ENCODE measurements around the gene MEA1. TPM values are rescaled to one million over a fixed set of nuclear protein-coding genes. Genes with fewer than 3 reads are reported as not detected.

The MEA1 gene
- 51.4 TPM for total RNA-seq

DNA sequence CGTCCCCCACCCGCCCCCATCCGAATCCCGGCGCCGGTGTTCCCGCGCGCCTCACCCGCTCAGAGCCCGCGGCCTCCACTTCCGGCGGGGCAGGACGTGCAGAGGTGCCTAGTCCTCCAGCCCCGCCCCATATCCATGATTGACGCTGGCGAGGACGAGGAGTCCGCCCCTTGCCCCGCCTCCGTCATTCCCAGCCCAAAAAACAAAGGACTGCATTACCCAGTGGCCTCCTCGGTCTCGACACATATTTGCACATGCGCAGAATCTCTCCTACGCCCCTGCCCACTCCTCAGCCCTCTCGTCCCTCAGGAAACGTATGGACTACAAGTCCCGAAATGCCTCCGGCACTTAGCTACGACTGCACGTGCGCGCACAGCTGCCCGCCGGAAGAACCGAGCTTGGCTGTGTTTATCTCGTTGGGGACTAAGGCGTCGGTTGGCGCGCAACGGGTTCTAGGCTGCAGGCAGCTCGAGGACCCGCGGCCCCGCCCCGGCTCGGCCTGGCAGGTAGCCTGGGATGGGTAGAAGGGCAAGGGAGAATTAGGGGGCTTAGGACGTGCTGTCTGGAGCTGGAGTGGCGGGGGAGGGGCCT is at the start of gene MEA1, which contains the start of gene KLHDC3:
Gene MEA1, minus strand, starts transcription at position 104 of the 591 bp plus-strand sequence. CDS start 133 bp downstream, outside the sequence.
Gene KLHDC3, plus strand, starts transcription at position 407 of the 591 bp plus-strand sequence. CDS start 2,944 bp downstream, outside the sequence.

DNA sequence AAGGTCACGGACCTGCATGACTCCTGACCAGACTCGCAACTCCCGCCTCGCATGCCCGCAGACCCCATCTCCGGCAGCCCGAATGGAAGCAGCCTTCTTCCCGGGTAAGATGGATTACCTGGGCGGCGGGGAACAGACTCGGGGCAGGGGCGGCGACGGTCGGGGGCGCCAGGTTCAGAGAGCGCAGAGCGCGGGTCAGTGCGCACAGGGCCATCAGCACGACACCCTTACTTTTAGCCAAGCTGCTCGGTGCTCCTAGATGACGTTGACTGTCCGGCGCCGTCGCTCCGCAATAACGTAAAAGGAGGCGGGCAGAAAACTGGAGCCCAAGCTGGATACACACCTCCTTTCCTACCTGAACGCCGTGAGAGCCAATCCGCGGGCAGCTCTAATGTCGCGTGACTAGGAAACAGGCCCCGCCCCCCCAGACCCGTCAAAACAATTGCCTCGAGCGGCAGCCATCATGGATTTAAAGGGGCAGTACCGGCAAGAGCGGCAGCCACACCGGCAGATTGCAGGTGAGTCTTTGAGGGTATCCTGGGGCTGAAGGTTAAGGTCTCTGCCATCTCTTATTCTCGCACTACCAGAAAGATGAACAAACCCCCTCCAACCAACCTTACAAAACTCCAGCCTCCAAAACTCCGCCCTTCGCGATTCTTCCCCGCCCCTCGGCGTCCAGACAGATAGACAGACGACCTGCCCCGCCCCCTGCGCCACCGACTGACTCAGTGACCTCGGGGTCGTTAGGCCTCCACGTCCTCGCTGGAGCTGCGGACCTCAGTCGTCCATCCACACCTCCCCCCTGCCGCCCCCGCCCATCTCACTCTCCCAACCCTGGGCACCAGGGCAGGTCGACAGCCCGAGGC is 45.7 kb upstream of the MEA1 start, which contains the start of the genes KLC4 and MRPL2:
Gene KLC4, plus strand, starts transcription at position 464 of the 866 bp plus-strand sequence. CDS start 1,705 bp downstream, outside the sequence.
Gene MRPL2, minus strand, starts transcription at position 267 of the 866 bp plus-strand sequence. Its CDS starts 53 bp downstream, at position 214.

GRCh38 chr6:43053545-43054205 is 39.9 kb upstream of the MEA1 start, which contains the start of gene CUL7:
Gene CUL7 (minus strand): TSS chr6:43053851. CDS start chr6:43052788, 1,063 bp downstream.

GRCh38 chr6:43021270-43022047 is 7.7 kb upstream of the MEA1 start, which contains the start of gene RRP36:
Gene RRP36 (plus strand): TSS chr6:43021623. CDS start chr6:43021655, 32 bp downstream.

GRCh38 chr6:42984001-42984923 is 29.5 kb downstream of the MEA1 start, which contains the start of gene PPP2R5D:
Gene PPP2R5D (plus strand): TSS chr6:42984570. CDS start chr6:42984678, 108 bp downstream.

GRCh38 chr6:42978839-42979522 is 34.8 kb downstream of the MEA1 start, which contains the start of gene PEX6:
Gene PEX6 (minus strand): TSS chr6:42979181. CDS start chr6:42979150, 31 bp downstream.

Other genes starting within 250 kb of the MEA1 start
- gene BICRAL, start 231.9 kb downstream of the MEA1 start, total RNA-seq = 13.4 TPM
- 89.2 TPM for gene RPL7L1, start 134.3 kb downstream of the MEA1 start, total RNA-seq
- 0.82 TPM for gene PTCRA, start 97.9 kb downstream of the MEA1 start, total RNA-seq
- 41.0 TPM for gene CNPY3, start 84.5 kb downstream of the MEA1 start, total RNA-seq
- 0.76 TPM for gene GNMT, start 53.2 kb downstream of the MEA1 start, total RNA-seq
- 30.1 TPM for gene PEX6, start 34.8 kb downstream of the MEA1 start, total RNA-seq
- gene PPP2R5D, start 29.4 kb downstream of the MEA1 start, total RNA-seq = 37.3 TPM
- gene KLHDC3, start 303 bp upstream of the MEA1 start, total RNA-seq = 119 TPM
- gene RRP36, start 7.7 kb upstream of the MEA1 start, total RNA-seq = 34.7 TPM
- 40.5 TPM for gene CUL7, start 39.9 kb upstream of the MEA1 start, total RNA-seq
- 23.5 TPM for gene MRPL2, start 45.5 kb upstream of the MEA1 start, total RNA-seq
- 43.6 TPM for gene KLC4, start 45.7 kb upstream of the MEA1 start, total RNA-seq
- 252 TPM for gene PTK7, start 62.4 kb upstream of the MEA1 start, total RNA-seq
- 25.5 TPM for gene SRF, start 157.3 kb upstream of the MEA1 start, total RNA-seq
- gene CUL9, start 168.2 kb upstream of the MEA1 start, total RNA-seq = 46.2 TPM
- 64.1 TPM for gene DNPH1, start 215.5 kb upstream of the MEA1 start, total RNA-seq
- 0.29 TPM for gene TTBK1, start 229.5 kb upstream of the MEA1 start, total RNA-seq

Data from metanephros (tissue), 1 donor.